GM18519 (cell line): Measurements from ENCODE around the gene IRF2BP1.

ENCODE experiments used
- ATAC-seq: cut with Tn5 transposase; IDR thresholded peaks from one replicate; pipeline ENCODE4 v1.9.1; 2021; ENCODE audit warnings: mild to moderate bottlenecking, moderate library complexity; ENCODE audit not compliant: unreplicated experiment, low FRiP score

The IRF2BP1 gene, protein sequence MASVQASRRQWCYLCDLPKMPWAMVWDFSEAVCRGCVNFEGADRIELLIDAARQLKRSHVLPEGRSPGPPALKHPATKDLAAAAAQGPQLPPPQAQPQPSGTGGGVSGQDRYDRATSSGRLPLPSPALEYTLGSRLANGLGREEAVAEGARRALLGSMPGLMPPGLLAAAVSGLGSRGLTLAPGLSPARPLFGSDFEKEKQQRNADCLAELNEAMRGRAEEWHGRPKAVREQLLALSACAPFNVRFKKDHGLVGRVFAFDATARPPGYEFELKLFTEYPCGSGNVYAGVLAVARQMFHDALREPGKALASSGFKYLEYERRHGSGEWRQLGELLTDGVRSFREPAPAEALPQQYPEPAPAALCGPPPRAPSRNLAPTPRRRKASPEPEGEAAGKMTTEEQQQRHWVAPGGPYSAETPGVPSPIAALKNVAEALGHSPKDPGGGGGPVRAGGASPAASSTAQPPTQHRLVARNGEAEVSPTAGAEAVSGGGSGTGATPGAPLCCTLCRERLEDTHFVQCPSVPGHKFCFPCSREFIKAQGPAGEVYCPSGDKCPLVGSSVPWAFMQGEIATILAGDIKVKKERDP

DNA sequence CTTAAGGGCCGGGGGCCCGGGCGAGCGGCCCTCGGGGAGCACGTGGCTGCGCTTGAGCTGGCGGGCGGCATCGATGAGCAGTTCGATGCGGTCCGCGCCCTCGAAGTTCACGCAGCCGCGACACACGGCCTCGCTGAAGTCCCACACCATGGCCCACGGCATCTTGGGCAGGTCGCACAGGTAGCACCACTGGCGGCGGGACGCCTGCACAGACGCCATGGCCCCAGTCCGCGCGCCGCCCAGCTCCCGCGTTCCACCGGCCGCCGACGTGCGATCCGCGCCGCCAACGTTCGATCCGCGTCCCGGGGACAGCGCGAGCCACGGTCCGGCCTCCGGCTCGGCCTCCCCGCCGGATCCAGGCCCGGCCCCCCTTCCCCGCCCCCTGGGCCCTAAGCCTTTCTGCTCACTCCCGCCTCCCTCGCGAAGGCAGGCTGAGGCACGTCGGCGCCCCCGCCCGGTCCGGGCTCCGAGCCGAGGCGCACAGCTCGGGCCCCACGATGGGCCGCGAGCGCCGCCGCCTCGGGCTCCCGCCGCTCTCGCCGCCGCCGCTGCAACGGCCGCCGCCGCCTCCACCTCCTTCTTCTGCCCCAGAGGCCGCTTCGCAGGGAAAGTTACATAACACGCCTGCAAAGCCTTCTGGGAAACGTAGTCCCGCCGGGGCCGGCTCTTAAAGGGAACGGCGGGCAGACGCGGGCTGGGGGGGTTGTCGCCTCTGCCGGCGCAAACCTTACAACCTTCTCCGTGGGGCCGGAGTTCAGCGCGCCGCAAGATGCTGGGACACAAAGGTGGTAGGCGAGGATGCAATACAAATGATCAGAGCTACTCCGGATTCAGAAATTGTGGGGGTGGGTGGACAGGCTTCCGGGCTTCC, at the start of gene IRF2BP1:
Gene IRF2BP1 (minus strand): TSS at position 586 of the 871 bp plus-strand sequence. CDS start 367 bp downstream, at position 219.
- peak; percentile 39 for ATAC-seq

DNA sequence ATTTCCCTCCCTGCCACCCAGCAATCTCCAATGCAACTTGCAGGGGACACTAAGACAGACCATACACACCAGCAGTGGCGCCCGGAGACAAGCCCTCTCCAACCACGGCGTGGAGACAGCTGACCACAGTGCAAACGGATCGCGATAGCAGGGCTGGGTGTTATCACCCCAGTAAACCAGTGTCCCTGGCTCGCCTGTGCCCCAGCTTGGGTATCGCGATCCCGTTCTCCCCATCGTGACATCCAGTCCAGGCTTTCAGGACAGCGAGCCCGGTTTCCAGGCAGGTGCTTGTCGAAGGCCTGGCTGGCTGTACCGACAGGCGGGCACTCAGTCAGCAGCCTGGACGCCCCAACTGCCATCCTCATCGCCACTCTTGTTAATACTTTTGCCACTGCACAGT, 49.3 kb upstream of the IRF2BP1 start:
- ATAC-seq: no peak

DNA sequence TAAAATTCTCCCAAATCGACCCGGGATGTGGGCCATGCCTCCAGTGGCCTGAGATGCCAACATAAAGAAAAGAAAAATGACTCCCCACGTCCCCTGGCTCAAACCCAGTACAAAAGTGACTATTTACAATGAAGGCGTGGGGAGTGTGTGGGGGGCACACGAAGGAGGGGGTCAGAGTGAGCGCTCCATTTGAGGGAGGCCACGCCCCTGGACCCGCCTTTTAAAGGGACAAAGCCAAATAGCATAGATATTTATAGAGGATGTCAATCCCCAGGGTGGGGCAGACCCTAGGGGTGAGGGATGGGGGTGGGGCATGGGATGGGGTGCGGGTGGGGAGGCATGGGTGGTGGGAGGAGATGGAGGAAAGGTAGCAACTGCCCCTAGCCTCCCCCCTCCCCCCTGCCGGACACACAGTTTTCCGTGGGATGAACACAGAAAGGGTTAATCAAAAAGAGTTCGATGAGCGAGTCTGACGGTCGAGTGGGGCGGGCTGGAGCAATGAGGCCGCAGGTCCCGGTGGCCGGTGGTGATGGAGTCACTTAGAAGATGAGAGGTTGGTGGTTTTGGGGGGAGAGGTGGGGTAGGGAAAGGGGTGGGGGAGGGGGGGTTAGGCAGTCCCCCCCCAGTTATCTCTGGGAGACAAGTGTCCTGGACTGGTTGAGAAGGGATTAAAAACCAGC, 48.8 kb upstream of the IRF2BP1 start:
- no peak for ATAC-seq

DNA sequence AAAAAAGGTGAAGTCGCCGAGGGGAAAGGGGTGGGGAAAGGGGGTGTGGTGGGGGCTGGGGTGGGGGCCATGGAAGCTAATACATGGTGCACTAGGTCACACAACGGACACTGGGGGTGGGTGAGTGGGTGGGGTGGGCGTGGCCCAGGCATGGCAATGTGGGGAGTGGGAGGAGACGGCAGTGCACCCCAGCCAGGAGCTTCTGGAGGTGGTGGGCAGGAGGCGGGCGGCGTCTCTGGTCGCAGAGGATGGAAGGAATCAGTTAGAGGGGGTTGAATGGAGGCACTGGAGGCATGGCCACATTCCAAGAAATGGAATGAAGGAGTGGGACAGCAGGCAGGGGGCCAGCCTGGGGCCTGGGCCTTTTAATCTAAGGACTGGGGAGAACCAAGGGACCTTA, 47.8 kb upstream of the IRF2BP1 start:
- ATAC-seq: no peak

DNA sequence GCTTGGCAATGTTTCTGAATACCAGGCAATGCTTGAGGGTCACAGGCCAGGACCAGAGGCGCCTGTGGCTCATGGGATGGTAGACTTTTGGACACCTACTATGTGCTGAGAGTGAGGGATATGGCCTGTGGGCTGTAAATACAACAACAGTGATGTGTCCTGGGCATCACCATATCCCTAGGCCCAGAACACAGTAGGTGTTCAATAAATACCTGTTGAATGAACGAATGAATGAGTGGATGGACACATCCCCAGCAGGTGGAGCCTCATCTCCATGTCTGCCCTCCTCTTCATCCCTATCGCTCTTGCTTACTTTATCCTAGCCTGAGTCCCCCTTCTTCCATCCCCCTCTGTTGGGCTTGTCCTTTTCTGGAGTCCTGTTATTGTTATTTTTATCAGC, 45.1 kb upstream of the IRF2BP1 start:
- ATAC-seq: no peak

DNA sequence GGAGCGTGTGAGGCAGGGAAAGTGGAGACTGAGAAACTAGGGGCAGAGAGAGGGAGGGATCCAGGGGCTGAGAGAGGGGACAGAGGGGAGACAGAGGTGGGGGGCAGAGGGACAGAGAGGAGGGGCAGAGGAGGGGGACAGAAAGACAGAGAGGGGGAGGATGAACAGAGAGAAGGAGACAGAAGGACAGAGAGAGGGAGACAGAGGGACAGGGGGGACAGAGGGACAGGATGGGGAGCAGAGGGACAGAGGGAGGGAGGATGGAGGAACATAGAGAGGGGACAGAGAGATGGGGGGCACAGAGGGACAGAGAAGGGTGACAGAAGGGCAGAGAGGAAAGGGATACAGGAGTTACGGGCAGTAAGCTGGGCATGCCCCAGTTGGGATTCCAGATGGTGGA, 43.3 kb upstream of the IRF2BP1 start:
- no peak for ATAC-seq

DNA sequence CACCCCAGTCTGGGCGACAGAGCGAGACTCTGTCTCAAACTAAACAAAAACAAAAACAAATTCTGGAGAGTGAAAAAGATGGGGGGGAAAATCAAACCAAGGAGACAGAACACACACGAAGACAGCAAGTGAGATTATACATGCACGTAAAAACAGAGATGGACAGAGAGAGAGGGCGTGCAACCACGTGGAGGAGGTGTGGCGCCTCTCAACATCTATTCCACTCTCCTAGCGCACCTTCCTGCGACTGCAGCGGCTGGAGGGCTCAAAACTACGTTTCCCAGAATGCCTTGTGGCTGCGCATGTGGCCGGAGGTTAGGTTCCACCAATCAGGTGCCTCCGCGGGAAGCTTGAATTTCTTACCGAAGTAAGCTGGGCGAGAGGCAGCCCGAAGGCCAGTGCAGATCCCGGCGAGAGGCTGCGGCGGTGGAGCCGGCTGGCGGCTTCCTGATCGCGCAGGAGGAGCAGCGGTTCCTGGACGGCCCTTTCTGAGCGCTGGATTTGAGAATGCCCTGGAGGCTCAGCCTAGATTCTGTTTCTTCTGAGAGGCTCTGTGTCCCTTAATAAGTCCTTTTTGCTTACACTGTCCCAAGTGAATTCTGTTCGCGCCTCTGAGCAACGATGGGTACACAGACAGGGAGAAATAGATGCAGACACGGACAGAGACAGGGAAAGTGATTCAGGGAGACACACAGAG, 41.8 kb upstream of the IRF2BP1 start:
- ATAC-seq: peak; percentile 47

DNA sequence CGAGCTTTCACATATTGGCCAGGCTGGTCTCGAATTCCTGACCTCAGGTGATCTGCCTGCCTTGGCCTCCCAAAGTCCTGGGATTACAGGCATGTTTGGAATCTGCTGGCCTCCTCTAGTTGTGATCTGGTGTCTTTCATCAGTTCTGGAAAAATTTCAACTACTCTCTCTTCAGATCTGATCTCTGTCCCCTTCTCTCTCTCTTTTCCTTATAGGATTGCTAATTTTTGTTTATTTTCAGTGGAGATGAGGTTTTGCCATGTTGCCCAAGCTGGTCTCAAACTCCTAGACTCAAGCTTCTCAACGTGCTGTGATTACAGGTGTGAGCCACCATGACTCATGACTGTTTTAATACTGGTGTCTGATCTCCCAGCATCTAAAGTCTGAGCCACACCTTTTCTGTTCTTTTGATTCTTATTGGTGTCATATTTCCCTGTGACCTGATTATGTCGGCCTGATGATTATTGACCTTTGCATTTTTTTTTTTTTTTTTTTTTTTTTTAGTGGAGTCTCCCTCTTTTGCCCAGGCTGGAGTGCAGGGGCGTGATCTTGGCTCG, 39.0 kb upstream of the IRF2BP1 start:
- ATAC-seq: no peak

DNA sequence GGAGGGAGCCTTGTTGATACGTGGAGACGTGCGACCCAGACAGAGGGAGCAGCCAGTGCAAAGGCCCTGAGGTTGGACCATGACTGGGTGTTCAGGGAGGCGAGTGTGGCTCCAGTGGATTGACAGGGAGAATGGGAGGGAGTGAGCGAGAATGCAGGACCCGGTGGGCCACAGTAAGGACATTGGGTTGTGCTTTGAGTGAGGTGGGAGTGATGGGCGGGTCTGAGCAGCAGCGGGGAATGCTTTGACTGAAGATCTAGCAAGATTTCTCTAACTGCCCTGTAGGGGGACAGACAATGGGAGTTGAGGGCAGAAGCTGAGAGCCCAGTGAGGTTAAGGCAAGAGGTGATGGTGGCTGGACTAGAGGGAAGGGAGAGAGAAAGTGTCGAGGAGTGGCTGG, 36.3 kb upstream of the IRF2BP1 start:
- ATAC-seq: no peak

DNA sequence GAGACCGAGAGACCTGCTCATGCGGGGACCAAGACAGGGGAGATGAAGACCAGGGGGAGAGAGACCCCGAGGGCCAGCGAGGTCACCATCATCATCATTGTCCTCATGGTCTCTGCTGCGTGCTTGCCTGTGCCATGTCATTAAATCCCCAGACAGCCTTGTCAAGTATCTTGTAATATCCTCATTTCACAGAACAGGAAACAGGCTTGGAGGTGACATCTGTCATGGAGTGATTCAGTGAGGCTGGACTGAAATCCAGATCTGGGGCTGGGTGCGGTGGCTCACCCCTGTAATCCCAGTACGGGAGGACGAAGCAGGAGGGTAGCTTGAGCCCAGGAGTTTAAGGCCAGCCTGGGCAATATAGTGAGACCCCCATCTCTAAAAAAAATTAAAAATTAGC, 34.5 kb upstream of the IRF2BP1 start:
- no peak for ATAC-seq

DNA sequence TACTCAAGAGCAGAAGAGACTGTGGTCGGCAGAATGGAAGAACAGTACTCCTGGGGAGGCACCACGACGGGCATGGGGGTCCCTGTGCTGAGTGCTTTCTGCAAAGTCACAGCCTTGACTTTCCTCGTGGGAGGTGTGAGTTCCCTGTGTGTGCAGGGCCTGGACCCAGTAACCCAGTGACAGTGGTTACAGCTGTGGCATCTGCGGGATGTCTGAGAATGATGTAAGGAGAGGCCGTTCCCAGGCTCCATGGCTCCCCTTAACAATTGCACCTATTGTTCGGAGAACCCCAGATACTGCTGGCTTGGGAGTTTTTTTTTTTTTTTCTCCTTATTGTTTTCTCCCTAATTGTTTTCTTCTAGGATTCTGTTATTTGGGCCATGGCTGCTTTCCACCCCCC, 33.7 kb upstream of the IRF2BP1 start:
- ATAC-seq: no peak

DNA sequence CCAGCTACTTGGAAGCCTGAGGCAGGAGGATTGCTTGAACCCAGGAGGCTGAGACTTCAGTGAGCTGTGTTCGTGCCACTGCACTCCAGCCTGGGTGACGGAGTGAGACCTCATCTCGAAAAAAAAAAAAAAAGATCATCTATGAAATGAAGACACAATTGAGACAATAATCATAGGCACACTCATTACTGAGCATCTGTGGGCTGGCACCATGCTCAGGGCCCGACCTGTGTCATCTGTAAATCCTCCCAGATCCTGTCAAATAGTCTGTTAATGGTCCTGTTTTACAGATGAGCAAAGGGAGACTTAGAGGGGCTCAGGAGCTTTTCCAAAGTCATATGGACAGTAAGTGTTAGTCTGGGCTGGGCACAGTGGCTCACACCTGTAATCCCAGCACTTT, 32.8 kb upstream of the IRF2BP1 start:
- ATAC-seq: no peak

DNA sequence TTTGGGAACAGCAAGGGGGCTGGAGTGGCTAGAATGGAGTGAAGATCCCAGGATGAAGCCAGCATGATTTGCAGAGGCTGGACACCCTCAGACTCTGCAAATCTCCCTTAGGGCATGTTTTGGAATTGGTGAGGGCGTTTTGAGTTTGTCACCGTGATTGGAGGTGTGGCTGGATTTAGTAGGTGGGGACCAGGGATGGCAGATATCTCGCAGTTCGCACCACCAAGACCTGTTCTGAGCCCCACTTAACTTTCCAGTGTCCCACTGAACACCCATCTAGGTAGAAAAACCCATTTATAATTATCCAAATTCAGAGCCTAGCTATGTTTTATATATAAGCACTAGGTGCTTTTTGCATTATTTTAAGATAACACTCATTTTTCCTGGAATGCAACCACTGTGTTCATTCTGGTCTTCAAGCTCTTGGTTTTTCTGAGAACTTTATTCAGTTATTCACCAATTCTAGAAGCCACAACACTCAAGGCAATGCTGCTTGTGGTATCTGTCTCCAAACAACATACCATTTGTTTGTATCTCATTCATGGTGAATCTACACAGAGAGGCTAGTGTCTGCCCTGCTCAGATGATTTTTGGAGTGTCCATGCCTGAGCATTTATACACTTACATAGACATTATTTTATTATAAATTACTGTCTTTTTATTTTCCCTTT, 31.6 kb upstream of the IRF2BP1 start:
- no peak for ATAC-seq

DNA sequence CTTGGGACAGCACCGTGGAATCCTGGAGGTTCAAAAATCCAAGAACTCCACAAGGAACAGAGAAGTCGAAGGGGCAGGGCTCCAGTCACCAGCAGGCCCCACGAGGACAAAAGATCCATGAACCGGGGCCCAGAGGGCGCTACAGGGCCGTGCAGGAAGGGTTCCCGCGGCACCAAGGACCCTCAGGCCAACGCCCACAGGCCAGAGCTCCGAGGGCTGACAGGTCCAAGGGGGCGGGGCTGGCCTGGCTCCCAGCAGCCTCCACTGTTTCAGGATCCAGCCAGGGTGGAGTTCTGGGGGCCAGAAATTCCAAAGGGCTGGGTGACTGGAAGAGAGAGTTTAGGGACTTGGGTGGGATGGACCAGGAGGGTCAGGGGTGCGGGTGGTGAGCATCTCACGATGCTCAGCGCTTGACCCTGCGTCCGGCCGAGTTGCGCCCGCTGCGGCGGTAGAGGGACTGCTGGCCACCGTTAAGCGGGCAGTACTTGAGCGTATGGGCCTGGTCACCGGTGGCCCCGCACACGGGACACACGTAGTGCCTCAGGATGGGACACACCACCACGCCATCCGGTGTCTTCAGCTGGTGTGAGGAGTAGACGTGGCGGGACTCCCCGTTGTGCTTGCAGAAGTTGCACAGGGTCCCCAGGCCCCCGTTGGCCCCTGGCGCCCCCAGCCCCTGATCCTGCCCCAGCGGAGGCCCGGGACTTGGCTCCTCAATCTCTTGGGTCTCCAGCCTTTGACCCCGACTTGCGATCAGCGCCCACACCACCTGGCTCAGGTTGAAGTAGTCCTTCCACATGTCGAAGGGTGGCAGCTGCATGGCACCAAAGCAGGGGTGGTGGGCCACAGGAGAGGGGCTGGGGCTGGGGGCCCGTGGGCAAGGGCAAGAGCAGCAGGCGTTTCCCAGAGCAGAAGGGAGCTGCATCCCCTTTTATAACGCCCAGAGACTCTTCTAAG, 28.2 kb upstream of the IRF2BP1 start, which contains the start of gene NANOS2:
Gene NANOS2 (minus strand): TSS at position 905 of the 957 bp plus-strand sequence. CDS start 85 bp downstream, at position 820.
- no peak for ATAC-seq

DNA sequence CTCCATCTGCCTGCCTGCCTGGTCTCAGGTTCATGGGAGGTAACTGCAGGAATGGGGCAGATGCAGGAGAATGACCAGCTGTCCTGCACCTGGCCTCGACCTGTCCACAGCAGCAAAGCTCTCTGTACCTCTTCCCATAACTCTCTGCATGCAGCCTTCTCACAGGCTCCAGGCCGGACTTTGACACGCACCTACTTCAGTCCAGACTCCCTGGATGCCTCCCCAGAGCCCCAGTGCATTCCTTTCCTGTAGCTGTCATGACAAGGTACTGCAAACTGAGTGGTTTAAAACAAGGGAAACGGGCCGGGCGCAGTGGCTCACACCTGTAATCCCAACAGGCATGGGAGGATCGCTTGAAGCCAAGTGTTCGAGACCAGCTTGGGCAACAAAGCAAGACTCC, 25.4 kb upstream of the IRF2BP1 start:
- no peak for ATAC-seq

DNA sequence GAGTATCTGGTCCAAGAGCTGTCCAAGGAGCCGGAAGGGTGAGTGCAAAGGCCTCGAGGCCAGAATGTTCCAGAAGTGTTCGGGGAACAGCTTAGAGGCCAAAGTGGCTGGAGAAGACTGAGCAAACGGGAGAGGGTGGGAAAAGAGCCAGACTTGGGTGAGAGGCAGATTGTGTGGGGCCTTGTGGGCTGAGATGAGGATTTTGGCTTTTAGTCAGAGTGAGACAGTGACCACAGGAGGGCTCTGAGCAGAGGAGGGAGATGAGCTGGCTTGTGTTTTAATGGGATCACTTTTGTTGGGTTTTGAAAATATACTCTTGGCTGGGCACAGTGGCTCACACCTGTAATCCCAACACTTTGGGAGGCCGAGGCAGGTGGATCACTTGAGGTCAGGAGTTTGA, 23.0 kb upstream of the IRF2BP1 start:
- ATAC-seq: no peak

DNA sequence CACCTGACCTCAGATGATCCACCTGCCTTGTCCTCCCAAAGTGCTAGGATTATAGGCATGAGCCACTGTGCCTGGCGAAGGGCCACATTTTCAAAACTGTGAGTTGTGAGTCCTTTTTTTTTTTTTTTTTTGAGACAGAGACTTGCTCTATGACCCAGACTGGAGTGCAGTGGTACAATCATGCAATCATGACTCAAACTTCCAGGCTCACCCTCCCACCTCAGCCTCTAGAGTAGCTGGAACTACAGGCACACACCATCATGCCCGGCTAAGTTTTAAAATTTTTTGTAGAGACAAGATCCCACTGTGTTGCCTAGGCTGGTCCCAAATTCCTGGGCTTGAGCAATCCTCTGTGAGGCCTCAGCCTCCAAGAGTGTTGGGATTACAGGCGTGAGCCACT, 20.3 kb upstream of the IRF2BP1 start:
- ATAC-seq: no peak

DNA sequence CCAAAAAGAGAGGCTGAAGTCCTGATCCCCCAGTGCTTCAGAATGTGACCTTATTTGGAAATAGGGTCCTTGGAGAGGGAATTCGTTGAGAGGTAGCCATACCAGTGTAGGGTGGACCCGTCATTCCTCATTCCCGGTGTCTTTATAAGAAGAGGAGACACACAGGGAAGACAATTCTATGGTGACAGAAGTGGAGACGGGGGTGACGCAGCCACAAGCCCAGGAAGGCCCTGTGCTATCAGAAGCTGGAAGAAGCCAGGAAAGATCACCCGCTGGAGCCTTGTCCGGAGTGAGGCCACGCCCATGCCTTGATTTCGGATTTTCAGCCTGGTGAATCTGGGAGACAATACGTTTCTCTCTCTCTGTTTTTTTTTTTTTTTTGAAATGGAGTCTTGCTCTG, 19.1 kb upstream of the IRF2BP1 start:
- ATAC-seq: no peak
